SK-N-MC (cell line): Measurements from ENCODE around the gene DGKE.

Experiments used
- EZH2 ChIP-seq: fragments of 200-600 bp; sonication (generic); IDR thresholded peaks from one replicate; pipeline ENCODE4 v1.6.1; 2017; ENCODE audit warnings: antibody characterized with exemption
- POLR2AphosphoS5 ChIP-seq: IDR thresholded peaks from 2 replicates; pipeline ENCODE4 v1.6.1; 2012; ENCODE audit warnings: mild to moderate bottlenecking, low read depth, low read length, borderline replicate concordance

DNA sequence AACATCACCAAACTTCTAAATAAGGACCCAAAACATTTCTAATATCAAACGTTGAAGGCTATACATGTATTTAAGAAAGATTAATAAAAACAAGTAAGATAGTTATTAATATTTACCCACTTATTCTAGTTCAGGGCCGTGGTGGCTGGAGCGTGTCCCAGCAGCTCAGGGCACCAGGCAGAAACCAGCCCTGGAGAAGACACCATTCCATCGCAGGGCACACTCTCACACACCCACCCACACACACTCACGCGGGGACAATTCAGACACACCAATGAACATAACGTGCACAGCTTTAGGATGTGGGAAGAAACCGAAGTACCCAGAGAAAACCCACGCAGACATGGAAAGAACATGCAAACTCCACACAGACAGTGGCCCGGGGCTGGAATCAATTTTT is 13.7 kb upstream of the DGKE start:
- no peak for TF ChIP-seq EZH2
- TF ChIP-seq POLR2AphosphoS5 = no peak
